UCSD-AML1 (cell line): Measurements from ENCODE around the gene DBF4.
"Not testable (repeated sequence)": the region's sequence is repeated elsewhere in the genome, so short reads cannot be mapped to it uniquely, and the experiment has no call there.

Experiments
- DNase-seq: peaks from one replicate; lab custom pipeline; 2025; ENCODE audit not compliant: unreplicated experiment; lab: John Stamatoyannopoulos, UW

Gene DBF4

DNA sequence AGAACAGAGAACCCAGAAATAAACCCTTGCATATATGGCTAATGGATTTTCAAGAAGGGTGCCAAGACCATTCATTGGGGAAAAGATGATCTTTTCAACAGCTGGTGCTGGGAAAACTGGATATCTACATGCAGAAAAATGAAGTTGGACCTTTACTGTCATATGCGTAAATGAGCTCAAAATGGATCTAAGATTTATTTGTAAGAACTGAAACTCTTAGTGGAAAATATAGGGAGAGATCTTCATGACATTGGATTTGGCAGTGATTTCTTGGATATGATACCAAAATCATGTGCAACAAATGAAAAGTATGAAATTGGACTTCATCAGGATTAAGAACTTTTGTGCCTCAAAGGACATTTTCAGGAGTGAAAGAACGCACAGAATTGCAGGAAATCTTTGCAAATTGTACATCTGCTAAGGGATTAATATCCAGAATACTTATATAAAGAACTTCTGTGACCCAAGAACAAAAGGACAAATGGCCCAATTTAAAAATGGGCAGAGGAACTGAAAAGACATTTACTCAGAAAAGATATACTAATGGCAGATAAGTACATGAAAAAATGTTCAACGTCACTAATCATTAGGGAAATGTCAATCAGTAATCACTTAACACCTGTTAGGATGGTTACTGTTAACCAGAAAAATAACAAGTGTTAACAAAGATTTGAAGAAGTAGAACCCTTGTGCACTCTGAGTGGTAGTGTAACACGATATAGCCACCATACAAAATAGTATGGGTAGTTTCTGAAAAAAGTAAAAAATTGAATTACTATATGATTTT is 6.1 kb downstream of the DBF4 start:
- DNase-seq, result no peak

DNA sequence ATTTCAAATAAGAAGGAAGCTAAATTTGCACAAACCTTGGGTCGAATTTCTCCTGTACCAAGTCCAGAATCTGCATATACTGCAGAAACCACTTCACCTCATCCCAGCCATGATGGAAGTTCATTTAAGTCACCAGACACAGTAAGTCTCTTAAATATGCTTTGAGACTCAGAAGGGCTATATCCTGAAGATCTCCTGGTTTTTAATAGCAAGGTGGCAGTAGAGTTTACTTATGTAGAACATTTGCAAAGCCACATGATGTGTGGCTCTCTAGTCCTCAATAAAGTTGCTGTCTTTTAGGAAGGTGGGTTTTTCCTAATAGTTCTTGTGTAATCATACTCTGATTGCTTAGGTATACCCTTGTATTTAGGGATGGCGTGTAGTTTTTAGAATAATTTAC is 8.7 kb downstream of the DBF4 start:
- no peak for DNase-seq

DNA sequence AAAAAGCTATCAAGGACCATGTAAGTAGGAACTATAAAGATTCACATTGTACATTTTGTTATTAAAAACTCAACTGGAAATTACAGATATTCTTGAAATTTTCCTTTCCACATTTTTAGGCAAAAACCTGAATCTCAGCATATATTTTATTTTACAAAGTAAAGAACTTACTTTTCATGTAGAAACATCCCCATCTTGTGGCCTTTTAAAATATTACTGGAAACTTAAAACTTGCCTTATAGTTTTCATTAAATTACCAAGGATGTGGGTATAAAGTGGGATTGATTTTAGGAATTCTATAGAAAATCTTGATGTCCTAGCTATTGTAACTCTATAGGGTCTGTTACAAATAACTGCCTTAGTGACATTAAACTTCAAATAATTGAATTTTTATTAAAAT is 10.6 kb downstream of the DBF4 start:
- no peak for DNase-seq

DNA sequence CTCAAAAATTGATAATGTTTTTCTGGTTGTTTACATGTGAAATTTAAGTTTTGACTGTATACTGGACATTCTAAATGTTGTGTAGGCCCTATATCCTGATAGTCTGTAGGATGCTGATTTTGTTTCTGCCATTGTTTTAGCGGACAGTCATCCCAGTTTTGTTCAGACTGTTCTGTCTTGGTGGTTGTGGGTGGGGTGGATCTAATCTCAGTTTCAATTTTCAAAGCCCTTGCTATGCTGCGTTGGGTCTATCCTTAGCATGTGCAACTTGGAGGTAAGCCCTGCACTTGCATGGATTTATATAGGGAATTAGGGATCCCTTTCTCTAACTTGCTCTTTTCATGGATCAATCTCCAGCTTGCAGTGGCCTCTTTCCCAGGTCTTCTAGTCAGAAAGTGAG is 19.1 kb downstream of the DBF4 start:
- no peak for DNase-seq

DNA sequence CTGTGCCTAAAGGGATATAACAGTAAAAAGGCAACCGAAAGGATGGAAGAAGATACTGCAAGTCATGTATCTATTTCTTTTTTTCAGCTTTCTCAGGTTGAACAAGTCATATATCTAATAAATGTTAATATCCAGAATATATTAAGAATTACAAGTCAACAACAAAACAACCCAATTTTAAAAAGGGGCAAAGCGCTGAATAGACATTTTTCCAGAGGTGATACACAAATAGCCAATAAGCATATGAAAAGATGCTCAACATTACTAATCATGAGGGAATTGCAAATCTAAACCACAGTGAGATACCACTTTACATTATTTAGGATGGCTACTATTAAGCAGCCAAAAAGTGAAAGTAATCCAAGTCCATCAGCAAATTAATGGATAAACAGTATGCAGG is 23.0 kb downstream of the DBF4 start:
- DNase-seq, result no peak

DNA sequence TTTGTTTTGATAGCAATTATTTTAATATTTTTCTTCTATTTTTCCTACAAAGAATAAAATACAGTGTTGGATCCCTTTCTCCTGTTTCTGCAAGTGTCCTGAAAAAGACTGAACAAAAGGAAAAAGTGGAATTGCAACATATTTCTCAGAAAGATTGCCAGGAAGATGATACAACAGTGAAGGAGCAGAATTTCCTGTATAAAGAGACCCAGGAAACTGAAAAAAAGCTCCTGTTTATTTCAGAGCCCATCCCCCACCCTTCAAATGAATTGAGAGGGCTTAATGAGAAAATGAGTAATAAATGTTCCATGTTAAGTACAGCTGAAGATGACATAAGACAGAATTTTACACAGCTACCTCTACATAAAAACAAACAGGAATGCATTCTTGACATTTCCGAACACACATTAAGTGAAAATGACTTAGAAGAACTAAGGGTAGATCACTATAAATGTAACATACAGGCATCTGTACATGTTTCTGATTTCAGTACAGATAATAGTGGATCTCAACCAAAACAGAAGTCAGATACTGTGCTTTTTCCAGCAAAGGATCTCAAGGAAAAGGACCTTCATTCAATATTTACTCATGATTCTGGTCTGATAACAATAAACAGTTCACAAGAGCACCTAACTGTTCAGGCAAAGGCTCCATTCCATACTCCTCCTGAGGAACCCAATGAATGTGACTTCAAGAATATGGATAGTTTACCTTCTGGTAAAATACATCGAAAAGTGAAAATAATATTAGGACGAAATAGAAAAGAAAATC is 31.0 kb downstream of the DBF4 start:
- DNase-seq, result not testable (repeated sequence)

DNA sequence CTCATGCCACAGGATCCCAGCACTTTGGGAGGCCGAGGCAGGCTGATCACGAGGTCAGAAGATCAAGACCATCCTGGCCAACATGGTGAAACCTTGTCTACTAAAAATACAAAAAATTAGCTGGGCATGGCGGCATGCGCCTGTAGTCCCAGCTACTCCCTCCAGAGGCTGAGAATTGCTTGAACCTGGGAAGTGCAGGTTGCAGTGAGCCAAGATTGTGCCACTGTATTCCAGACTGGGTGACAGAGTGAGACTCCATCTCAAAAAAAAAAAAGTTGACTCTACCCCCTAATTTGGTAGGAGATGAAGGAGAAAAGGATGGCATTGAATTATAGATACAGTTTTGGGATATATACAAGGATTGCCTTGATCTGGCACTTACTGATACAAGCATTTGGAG is 32.5 kb downstream of the DBF4 start:
- DNase-seq, result not testable (repeated sequence)

DNA sequence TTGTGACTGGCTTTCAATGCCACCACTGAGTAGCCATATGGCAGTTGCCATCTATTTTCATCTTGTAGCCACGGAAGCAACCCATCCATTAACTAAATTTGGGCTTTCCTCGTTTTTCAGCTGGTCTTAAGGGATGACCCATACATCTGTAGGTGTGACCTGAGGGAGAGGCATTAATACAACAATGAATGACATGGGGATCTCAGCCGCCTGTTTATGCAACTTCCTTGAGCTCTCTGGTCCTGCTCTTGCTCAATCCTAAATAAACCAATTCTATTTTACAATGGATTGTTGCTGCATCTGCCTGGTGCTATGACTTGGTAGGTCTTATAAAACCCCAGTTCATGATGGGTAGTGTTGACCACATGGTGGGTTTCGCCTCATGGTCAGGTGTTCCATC is 35.8 kb downstream of the DBF4 start:
- DNase-seq, result no peak

DNA sequence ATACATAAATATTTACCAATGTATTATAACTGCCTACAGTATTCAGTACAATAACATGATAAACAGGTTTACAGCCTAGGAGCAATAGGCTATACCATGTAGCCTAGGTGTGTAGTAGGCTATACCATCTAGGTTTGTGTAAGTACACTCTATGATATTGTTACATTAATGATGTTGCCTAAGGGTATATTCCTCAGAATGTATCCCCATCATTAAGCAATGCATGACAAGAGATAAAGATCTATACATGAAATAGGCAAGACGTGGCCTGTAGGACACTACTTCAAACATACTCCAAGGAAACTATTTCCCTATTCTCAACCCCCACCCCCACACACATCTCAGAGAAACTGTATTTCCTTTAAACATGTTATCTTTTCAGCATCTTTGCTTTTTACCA is 42.4 kb downstream of the DBF4 start:
- no peak for DNase-seq

DNA sequence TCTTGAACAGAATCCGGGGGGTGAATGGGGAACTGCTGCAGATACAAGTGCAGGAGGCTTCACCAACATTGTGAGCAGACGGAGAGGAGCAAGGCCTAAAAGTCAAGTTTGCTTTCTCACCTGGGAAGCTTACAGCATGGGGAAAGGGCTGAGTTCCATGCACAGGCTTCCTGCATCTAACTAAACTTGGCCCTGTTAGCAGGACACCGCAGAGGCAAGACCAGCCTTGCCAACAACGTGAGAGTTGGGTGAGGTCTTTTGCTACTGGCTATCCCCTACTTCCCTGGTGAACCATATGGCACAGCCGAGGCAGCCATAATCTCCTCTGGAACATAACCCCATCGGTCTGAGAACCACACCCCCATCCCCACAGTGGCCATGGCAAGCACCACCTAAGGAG is 43.6 kb downstream of the DBF4 start:
- DNase-seq, result no peak

DNA sequence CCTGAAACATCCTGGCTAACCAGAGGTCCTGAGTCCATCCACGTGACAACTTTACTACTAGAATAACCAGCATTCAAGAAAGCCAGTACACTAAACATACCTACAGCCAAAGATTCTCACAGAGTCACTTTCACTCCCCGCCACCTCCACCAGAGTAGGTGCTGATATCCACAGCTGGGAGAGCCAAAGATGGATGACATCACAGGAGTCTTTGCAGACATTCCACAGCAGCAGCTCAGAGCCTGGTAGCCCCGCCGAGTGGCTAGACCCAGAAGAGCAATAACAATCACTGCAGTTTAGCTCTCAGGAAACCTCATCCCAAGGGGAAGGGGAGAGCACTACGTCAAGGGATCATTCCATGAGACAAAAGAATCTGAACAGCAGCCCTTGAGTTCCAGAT is 44.3 kb downstream of the DBF4 start:
- no peak for DNase-seq

DNA sequence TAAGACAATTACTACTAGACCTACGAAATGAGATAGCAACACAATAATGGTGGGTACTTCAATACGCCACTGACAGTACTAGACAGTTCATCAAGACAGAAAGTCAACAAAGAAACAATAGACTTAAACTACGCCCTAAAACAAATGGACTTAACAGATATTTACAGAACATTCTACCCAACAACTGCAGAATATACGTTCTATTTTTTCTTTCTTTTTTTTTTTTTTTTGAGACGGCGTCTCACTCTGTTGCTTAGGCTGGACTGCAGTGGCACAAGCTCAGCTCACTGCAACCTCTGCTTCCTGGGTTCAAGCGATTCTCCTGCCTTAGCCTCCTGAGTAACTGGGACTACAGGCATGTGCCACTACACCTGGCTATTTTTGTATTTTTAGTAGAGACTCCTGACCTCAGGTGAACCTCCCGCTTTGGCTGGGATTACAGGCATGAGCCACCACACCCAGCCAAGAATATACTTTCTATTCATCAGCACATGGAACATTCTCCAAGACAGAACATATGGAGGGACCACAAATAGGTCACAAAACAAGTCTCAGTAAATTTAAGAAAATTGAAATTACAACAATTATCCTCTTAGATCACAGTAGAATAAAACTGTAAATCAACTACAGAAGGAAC is 46.6 kb downstream of the DBF4 start:
- not testable (repeated sequence) for DNase-seq

DNA sequence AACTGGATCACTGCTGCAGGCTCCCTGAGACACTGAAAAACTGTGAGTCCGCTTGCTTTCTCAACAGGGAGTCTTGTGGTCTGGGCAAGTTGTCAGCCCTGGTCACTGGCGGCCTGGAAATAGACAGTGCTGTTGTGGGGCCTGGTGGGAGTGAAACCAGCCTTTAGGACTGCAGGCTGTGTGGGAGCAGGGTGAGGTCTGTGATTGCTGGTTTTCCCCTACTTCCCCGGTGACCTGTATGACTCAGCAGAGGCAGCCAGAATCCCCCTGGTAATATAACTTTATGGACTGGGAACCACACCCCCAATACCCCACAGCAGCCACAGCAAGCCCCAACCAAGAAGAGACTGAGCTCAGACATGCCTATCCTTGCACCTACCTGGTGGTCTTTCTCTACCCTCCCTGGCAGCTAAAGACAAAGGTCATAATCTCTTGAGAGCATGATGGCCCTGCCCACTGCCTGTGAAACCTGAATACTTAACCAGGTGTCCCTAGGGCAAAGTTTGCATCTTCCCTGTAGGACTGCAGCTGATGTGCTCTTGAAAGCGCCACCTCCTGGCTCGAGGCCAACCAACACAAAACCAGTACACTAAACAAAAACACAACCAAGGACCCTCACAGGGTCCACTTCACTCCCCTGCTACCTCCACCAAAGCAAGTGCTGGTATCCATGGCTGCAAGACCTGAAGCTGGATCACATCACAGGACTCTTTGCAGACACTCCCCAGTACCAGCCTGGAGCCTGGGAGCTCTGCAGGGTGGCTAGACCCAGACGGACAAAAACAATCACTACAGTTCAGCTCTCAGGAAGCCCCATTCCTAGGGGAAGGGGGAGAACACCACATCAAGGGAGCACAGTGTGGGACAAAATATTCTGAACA is 50.5 kb downstream of the DBF4 start:
- peak; percentile 8 for DNase-seq

DNA sequence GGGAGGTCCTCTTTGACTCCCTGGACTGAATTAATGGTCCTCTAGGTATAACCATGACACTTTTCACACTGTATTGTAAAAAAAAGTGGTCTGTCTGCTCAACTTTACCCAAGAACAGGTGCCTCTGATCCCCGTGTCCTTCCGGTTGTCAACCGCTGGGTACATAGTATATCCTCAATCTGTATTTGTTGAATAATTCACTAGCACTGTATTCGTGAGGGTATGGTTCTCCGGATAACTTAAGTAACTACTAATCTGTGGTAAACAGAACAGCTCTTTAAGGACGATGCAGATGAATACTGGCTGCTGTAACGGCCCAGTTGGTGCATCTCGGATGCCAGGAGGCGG is 57.3 kb downstream of the DBF4 start:
- no peak for DNase-seq

DNA sequence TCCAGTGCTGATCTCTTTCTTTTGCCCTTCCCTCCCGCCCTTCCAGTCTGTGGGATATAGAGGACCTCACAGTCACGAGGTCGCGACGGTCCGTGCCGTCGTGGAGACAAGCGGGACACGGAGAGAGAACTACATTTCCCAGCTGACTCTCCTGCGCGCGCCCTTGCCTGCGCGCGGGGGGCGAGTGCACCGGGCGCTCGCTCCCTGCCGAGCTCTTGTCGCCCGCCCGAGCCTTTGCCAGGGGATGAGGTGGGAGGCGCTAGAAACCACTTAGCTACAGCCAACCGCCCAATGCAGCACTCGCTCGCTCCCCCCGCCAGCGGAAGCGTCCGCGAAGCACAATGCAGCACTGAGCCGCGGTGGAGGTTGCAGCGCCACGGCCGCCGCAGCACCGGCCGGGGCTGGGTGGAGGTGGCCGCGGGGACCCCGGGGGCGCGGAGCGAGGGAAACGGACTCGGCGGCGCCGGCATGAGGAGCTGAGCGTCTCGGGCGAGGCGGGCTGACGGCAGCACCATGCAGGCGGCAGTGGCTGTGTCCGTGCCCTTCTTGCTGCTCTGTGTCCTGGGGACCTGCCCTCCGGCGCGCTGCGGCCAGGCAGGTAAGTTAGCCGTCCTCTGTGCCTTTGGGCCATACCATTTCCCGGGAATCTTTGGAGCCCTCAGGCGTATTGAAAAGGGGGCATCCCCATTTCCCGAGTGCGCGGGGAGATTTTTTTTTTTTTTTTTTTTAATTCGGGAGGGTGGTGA is 57.8 kb downstream of the DBF4 start, which contains the start of gene ADAM22:
TSS of gene ADAM22 (plus strand) at position 299 of the 746 bp plus-strand sequence. CDS start at position 514, 215 bp downstream.
- DNase-seq, result peak; percentile 84

DNA sequence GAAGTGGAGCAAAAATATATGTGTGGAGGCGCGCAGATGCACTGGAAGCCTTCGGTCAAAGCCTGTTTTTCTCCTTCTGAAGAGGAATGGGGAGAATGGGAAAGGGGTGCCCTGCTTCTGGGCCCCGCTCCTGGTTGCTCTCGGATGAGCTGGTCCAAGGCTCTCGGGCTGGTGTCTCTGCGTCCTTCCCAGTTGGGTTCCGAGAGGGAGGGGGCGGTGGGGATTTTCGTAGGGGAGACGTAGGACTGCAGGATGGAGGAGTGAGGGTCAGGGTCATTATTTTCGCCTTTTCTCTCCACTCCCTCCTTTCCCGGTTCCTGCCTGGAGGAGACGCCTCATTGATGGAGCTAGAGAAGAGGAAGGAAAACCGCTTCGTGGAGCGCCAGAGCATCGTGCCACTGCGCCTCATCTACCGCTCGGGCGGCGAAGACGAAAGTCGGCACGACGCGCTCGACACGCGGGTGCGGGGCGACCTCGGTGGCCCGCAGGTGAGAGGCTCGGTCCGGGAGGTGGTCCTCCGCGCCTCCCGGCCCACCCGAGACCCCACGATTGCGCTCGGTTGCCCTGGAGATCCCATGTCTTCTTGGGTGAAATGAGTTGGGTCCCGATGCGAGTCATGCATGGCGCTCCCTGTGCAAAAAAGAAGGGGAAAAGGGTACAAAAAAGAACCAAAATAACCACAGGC is 58.5 kb downstream of the DBF4 start:
- DNase-seq, result peak; percentile 10

DNA sequence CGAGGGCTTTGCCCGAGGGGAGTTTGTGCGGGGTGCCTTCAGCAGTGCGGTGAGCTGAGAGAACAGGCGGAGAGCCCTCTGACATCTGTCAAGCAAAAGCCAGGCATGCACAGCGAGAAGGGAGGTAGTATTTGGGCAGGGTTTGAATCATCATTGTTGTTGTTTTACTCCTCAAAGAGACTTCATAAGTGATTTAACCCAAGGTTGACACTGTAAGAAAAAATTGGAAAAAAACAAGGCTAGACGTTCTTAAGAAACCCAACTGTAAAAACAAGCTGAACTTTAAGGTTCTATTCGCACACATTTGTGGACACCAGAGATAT is 59.1 kb downstream of the DBF4 start:
- DNase-seq, result no peak

DNA sequence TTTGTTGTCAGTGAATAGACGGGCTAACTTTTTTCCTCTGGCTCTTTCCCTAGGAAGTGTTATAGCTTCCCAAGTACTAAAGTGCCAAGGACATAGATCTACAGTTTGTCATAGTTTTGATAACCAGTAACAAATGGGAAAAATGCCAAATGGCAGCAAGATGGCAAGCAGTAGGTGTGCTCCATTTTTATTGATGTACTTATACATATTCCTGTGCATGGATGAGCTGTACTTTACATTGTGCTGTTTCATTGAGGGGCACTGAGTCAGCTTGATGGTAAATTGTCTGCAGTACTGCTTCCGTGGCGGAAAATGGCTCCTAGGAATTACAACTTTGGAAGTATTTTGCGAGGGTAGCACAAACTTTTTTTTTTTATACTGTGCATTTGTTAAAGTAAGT is 64.8 kb downstream of the DBF4 start:
- DNase-seq, result no peak

DNA sequence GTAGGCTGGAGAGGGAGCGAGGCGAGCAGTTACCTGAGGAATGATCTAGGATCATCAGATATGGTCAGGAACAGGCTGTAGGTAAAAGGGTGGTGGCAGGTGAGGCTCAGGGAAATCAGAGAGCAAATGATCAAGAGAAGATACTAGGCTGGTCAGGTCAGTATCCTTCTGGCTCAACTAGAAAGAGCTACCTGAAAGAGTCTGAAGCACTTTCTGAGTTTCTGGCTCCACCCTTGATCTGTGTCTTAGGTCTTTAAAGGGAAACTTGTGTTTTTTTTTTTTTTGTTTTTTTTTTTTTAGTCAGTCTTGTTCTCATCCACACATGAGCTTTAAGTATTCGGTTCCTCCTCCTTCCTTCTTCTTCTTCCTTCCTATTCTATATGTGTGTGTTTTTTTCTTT is 68.3 kb downstream of the DBF4 start:
- DNase-seq, result no peak

DNA sequence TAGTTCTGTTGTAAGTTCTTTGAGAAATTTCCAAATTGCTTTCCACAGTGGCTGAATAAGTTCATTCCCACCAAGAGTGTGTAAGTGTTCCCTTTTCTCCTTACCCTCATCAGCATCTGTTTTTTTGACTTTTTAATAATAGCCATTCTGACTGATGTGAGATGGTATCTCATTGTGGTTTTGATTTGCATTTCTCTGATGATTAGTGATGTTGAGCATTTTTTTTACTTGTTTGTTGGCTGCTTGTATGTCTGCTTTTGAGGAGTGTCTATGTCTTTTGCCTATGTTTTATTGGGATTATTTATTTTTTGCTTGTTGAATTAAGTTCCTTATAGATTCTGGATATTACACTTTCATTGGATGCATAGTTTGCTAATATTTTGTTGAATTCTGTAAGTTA is 69.6 kb downstream of the DBF4 start:
- not testable (repeated sequence) for DNase-seq
